GM04504 (cell line): ENCODE data around the gene SORCS3.
"Not testable (repeated sequence)": the region's sequence is repeated elsewhere in the genome, so short reads cannot be mapped to it uniquely, and the experiment has no call there.

Experiments used
- DNase-seq: peaks from one replicate; pipeline ENCODE4 v3.0.0-alpha.2; 2012; ENCODE audit warnings: low read depth

The SORCS3 gene

GRCh38 chr10:104690959-104691358 lies 49.9 kb downstream of the SORCS3 start:
- no peak for DNase-seq

GRCh38 chr10:104694074-104694473 lies 53.0 kb downstream of the SORCS3 start:
- no peak for DNase-seq

GRCh38 chr10:104703262-104703661 lies 62.2 kb downstream of the SORCS3 start:
- not testable (repeated sequence) for DNase-seq

- no peak for DNase-seq
These were observed 65.8 kb downstream of the SORCS3 start for GRCh38 chr10:104706886-104707285.

GRCh38 chr10:104707602-104708459 lies 66.7 kb downstream of the SORCS3 start:
- DNase-seq = no peak

- DNase-seq = no peak
These were observed 70.2 kb downstream of the SORCS3 start for GRCh38 chr10:104711302-104711721.

GRCh38 chr10:104730593-104730992 lies 89.5 kb downstream of the SORCS3 start:
- DNase-seq = not testable (repeated sequence)

GRCh38 chr10:104731192-104731591 lies 90.1 kb downstream of the SORCS3 start:
- no peak for DNase-seq

GRCh38 chr10:104732222-104732621 lies 91.1 kb downstream of the SORCS3 start:
- no peak for DNase-seq

GRCh38 chr10:104734433-104734832 lies 93.3 kb downstream of the SORCS3 start:
- DNase-seq = no peak

GRCh38 chr10:104735036-104735756 lies 94.1 kb downstream of the SORCS3 start:
- DNase-seq = no peak

GRCh38 chr10:104735757-104736391 lies 94.8 kb downstream of the SORCS3 start:
- DNase-seq = no peak

GRCh38 chr10:104741127-104741526 lies 100.0 kb downstream of the SORCS3 start:
- DNase-seq = no peak

GRCh38 chr10:104744052-104744451 lies 103.0 kb downstream of the SORCS3 start:
- no peak for DNase-seq

- DNase-seq = no peak
These were observed 109.2 kb downstream of the SORCS3 start for GRCh38 chr10:104750291-104750690.

- DNase-seq = no peak
These were observed 121.7 kb downstream of the SORCS3 start for GRCh38 chr10:104762793-104763192.

- no peak for DNase-seq
These were observed 125.3 kb downstream of the SORCS3 start for GRCh38 chr10:104766341-104766740.

GRCh38 chr10:104767282-104767681 lies 126.2 kb downstream of the SORCS3 start:
- DNase-seq = no peak

- no peak for DNase-seq
These were observed 126.7 kb downstream of the SORCS3 start for GRCh38 chr10:104767745-104768144.

GRCh38 chr10:104773105-104773504 lies 132.0 kb downstream of the SORCS3 start:
- DNase-seq = no peak

GRCh38 chr10:104774234-104774633 lies 133.1 kb downstream of the SORCS3 start:
- DNase-seq = no peak

- DNase-seq = no peak
These were observed 136.2 kb downstream of the SORCS3 start for GRCh38 chr10:104777086-104777799.
